ENCODE results near the gene TMEM247. TPM values are rescaled to one million over a fixed set of nuclear protein-coding genes. Genes with fewer than 3 reads are reported as not detected.

TMEM247 gene
- total RNA-seq = not detected

DNA sequence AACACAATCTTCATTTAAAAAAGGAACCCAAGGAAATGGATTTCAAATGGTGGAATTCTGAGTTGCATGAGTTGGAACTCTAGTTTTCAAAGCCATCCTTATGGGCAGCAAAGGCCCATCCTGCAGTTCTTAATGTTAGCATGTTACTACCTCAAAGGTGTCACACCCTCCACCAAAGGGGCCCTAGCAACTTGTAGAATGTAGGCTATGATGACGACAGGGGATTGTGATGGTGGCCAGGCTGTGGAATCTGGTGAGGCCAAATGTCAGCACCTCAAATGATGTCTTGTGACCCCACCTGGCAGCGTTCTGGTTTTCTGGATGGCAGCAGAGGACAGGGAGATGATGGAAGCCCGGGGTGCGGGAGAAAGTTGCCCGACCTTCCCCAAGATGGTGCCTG lies at the start of gene TMEM247:
TMEM247 (plus strand) TSS at position 301 of the 400 bp plus-strand sequence.
- no peaks in the 10 kb centered on the region for H3K9me3 ChIP-seq
- peaks cover 0 to 7% (median 0%) of the 10 kb centered on the region in 4 donors for H3K4me1 ChIP-seq
- H3K27me3 ChIP-seq = no peaks in the 10 kb centered on the region
- no peak for DNase-seq
- H3K4me3 ChIP-seq = no peak within 1 kb of the TSS
- TF ChIP-seq, protein P1, sequence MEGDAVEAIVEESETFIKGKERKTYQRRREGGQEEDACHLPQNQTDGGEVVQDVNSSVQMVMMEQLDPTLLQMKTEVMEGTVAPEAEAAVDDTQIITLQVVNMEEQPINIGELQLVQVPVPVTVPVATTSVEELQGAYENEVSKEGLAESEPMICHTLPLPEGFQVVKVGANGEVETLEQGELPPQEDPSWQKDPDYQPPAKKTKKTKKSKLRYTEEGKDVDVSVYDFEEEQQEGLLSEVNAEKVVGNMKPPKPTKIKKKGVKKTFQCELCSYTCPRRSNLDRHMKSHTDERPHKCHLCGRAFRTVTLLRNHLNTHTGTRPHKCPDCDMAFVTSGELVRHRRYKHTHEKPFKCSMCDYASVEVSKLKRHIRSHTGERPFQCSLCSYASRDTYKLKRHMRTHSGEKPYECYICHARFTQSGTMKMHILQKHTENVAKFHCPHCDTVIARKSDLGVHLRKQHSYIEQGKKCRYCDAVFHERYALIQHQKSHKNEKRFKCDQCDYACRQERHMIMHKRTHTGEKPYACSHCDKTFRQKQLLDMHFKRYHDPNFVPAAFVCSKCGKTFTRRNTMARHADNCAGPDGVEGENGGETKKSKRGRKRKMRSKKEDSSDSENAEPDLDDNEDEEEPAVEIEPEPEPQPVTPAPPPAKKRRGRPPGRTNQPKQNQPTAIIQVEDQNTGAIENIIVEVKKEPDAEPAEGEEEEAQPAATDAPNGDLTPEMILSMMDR (IDR thresholded peaks at IDR 0.05) = no peak
- no peak for TF ChIP-seq EP300 (IDR thresholded peaks at IDR 0.05; ENCODE audit: low read depth)
- no peak for TF ChIP-seq POLR2A (IDR thresholded peaks at IDR 0.05)
- no peak for TF ChIP-seq POLR2AphosphoS5 (IDR thresholded peaks at IDR 0.05)
- intact Hi-C loops (cut with DNase I; ENCODE audit: low total_unique reads) (no loop called here), in situ Hi-C loops (cut with MboI; ENCODE audit: low pct_ligation_motif_present in 1 of 4, low pct_unique_long_range_greater_than_20kb in 1 of 4, low sequenced_read_pairs in 3 of 4) (no loop called here)
- WGBS, 2 donors (ENCODE audit: low coverage in 1 of 2) = 87% methylated on average over 5 of the region's 5 CpGs; no CpG with 5 or more reads in 1 of the 2 donors
- no peaks in the 10 kb centered on the region for H3K36me3 ChIP-seq
- no peak within 1 kb of the TSS for H3K27ac ChIP-seq

DNA sequence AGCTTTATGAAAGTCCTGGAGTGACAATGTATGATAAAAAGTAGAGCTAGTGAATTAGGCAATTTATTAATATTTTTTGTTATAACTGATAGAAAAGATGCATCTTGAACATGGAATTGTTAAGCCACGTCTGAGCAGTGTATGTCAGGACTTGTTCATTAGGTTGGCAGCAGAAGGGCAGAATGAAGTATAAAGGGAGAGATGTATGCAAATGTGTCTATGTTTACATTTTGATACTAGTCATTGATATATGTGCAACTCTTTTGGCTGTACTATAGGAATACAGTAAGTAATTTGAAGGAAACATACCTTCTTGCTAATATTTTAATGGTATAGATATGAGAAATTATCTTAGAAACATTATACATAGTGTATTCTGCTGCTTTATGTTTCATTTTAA lies 49.0 kb upstream of the TMEM247 start:
- DNase-seq = no peak
- H3K27ac ChIP-seq = no peak overlapping the region
- no peaks in the 10 kb centered on the region for H3K4me1 ChIP-seq
- WGBS, 2 donors (ENCODE audit: low coverage in 1 of 2) = 86 to 90% methylated on average over 1 of the region's 1 CpG
- intact Hi-C loops (cut with DNase I; ENCODE audit: low total_unique reads) (no loop called here), in situ Hi-C loops (cut with MboI; ENCODE audit: low pct_ligation_motif_present in 1 of 4, low pct_unique_long_range_greater_than_20kb in 1 of 4, low sequenced_read_pairs in 3 of 4) (no loop called here)
- H3K9me3 ChIP-seq = no peaks in the 10 kb centered on the region
- TF ChIP-seq POLR2AphosphoS5 (IDR thresholded peaks at IDR 0.05) (no peak), EP300 (IDR thresholded peaks at IDR 0.05; ENCODE audit: low read depth) (no peak), POLR2A (IDR thresholded peaks at IDR 0.05) (no peak)
- TF ChIP-seq, protein P1 (IDR thresholded peaks at IDR 0.05) = no peak
- H3K36me3 ChIP-seq = no peaks in the 10 kb centered on the region
- H3K4me3 ChIP-seq = no peak overlapping the region
- H3K27me3 ChIP-seq = no peaks in the 10 kb centered on the region

DNA sequence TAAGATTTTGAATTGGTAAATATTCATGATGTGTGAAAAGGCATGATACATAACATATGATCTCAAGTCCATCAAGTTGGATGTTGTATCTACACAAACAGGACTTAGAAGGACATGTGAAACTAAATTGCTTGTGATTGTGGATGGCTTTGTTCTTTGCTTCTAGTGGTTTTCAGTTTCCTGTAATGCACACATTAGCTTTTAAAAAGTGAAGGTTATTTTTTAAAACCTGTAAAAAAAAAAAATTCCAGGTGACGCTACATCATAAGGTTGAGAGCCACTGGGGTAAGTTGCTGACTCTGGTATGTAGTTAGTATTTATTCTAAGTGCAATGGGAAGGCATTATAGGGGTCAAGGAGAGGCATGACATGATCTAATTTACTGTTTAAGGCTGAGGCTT lies 48.4 kb upstream of the TMEM247 start:
- TF ChIP-seq, protein P1 (IDR thresholded peaks at IDR 0.05) = no peak
- no peak for TF ChIP-seq POLR2AphosphoS5 (IDR thresholded peaks at IDR 0.05)
- no peaks in the 10 kb centered on the region for H3K27me3 ChIP-seq
- H3K9me3 ChIP-seq = no peaks in the 10 kb centered on the region
- DNase-seq = no peak
- H3K36me3 ChIP-seq = no peaks in the 10 kb centered on the region
- 83 to 85% methylated on average over 1 of the region's 1 CpG for WGBS, 2 donors (ENCODE audit: low coverage in 1 of 2)
- no peak overlapping the region for H3K4me3 ChIP-seq
- in situ Hi-C loops (cut with MboI; ENCODE audit: low pct_ligation_motif_present in 1 of 4, low pct_unique_long_range_greater_than_20kb in 1 of 4, low sequenced_read_pairs in 3 of 4) (no loop called here), intact Hi-C loops (cut with DNase I; ENCODE audit: low total_unique reads) (no loop called here)
- H3K4me1 ChIP-seq = no peaks in the 10 kb centered on the region
- H3K27ac ChIP-seq = no peak overlapping the region

DNA sequence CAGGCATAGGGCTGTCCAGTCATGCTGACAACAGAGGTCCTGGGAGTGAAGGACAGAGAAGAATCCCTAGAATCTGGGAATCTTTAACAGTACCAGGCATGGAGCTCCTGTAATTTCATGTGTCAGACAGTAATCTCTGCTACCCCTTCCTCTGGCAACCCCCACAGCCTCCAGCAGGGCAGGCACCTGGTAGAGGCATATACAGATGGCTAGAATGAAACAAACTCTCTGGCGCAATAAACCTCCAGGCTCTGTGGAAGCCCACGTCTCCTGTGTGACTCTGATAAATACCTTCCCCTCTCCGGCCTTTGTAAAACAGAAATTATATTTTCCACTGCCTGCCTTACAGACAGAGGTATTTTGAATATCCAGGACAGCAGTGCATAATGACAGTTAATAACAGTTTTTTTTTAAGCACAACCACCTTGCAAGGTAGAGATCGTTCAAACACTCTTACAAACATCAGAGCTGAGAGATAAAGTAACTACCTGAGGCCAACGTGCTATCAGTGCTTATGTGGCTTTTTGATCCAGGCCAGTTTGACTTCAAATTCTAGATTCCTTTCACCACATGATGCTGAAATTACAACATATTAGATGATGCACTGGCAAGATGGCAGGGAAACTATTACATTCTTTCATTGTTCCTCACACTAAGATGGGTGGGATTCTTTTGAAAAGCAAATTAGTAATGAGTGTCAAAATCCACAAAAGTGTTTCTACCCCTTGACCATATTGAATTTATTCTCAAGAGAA lies 47.7 kb upstream of the TMEM247 start:
- Histone ChIP-seq H3K27ac (no peak overlapping the region), H3K4me1 (no peaks in the 10 kb centered on the region), H3K27me3 (no peaks in the 10 kb centered on the region), H3K9me3 (no peaks in the 10 kb centered on the region), H3K36me3 (no peaks in the 10 kb centered on the region), H3K4me3 (no peak overlapping the region)
- in situ Hi-C loops (cut with MboI; ENCODE audit: low pct_ligation_motif_present in 1 of 4, low pct_unique_long_range_greater_than_20kb in 1 of 4, low sequenced_read_pairs in 3 of 4) = no loop called here
- TF ChIP-seq POLR2A (IDR thresholded peaks at IDR 0.05) (no peak), EP300 (IDR thresholded peaks at IDR 0.05; ENCODE audit: low read depth) (no peak), POLR2AphosphoS5 (IDR thresholded peaks at IDR 0.05) (no peak)
- TF ChIP-seq, protein P1 (IDR thresholded peaks at IDR 0.05) = no peak
- DNase-seq = no peak
- intact Hi-C loops (cut with DNase I; ENCODE audit: low total_unique reads) = no loop called here
- WGBS, 2 donors (ENCODE audit: low coverage in 1 of 2) = 72 to 81% methylated on average over 3 to 5 of the region's 5 CpGs
